IgD-negative memory B cell (primary cell): ENCODE measurements around the gene HES4. TPM values are rescaled to one million over a fixed set of nuclear protein-coding genes. Genes with fewer than 3 reads are reported as not detected.
"Not testable (repeated sequence)": the region's sequence is repeated elsewhere in the genome, so short reads cannot be mapped to it uniquely, and the experiment has no call there.

Experiments used
- H3K27ac Mint-ChIP-seq, 3 donors: one replicate each; pipeline ENCODE4 v1.8.0; 2020 to 2022; ENCODE audit warnings: mild to moderate bottlenecking in 3 of 3, mixed read lengths in 3 of 3, moderate library complexity in 1 of 3
- H3K27me3 Mint-ChIP-seq: one replicate; pipeline ENCODE4 v1.8.0; 2021; ENCODE audit warnings: mixed read lengths
- H3K36me3 Mint-ChIP-seq: one replicate; pipeline ENCODE4 v1.8.0; 2020; ENCODE audit warnings: mild to moderate bottlenecking, mixed read lengths
- H3K4me1 Mint-ChIP-seq, 3 donors: one replicate each; pipeline ENCODE4 v1.8.0; 2020 to 2022; ENCODE audit warnings: mixed read lengths in 3 of 3, mild to moderate bottlenecking in 1 of 3
- H3K4me3 Mint-ChIP-seq, 4 donors: one replicate each; pipeline ENCODE4 v1.8.0; 2020 to 2022; ENCODE audit warnings: mild to moderate bottlenecking in 4 of 4, mixed read lengths in 4 of 4, moderate library complexity in 3 of 4
- H3K9me3 Mint-ChIP-seq, 3 donors: one replicate each; pipeline ENCODE4 v1.8.0; 2020 to 2021; ENCODE audit warnings: mixed read lengths in 3 of 3, mild to moderate bottlenecking in 1 of 3
- polyA plus RNA-seq: library from polyadenylated mRNA; unstranded; fragments of 300-500 nt; fragmentation: Illumina TruSeq; gene quantifications from one replicate; pipeline ENCODE4 v1.2.3, GENCODE V29; 2021

HES4 gene
- polyA plus RNA-seq, 1 donor from 2014 or later = not detected

- Mint-ChIP-seq H3K9me3 (peaks cover 0 to 2% (median 0%) of the 10 kb centered on the region in 3 donors), H3K36me3 (no peaks in the 10 kb centered on the region), H3K4me1 (peaks cover 5 to 21% (median 11%) of the 10 kb centered on the region in 3 donors), H3K27ac (peak overlapping the region in 1 of 3 donors; percentile 72), H3K4me3 (peak overlapping the region in 1 of 4 donors; percentile 87), H3K27me3 (peaks cover 1% of the 10 kb centered on the region)
These were observed 15.1 kb upstream of the HES4 start for GRCh38 chr1:1014799-1015681.

DNA sequence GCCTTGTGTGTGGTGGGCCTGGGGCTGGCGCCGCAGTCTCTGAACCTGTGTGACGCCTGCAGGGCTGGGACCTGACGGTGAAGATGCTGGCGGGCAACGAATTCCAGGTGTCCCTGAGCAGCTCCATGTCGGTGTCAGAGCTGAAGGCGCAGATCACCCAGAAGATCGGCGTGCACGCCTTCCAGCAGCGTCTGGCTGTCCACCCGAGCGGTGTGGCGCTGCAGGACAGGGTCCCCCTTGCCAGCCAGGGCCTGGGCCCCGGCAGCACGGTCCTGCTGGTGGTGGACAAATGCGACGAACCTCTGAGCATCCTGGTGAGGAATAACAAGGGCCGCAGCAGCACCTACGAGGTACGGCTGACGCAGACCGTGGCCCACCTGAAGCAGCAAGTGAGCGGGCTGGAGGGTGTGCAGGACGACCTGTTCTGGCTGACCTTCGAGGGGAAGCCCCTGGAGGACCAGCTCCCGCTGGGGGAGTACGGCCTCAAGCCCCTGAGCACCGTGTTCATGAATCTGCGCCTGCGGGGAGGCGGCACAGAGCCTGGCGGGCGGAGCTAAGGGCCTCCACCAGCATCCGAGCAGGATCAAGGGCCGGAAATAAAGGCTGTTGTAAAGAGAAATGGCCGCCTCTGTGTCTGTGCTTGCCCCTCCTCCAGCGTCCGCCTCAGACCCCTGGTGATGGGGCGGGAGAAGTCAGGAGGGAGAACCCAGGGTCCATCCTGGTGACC is 14.2 kb upstream of the HES4 start:
- peak overlapping the region; percentile 87 to 97 (median 97) for H3K4me3 Mint-ChIP-seq
- peaks cover 7 to 21% (median 11%) of the 10 kb centered on the region in 3 donors for H3K4me1 Mint-ChIP-seq
- H3K27ac Mint-ChIP-seq = peak overlapping the region; percentile 72 to 96 (median 84)
- peaks cover 3% of the 10 kb centered on the region for H3K27me3 Mint-ChIP-seq
- no peaks in the 10 kb centered on the region for H3K36me3 Mint-ChIP-seq
- peaks cover 0 to 2% (median 1%) of the 10 kb centered on the region in 3 donors for H3K9me3 Mint-ChIP-seq

GRCh38 chr1:1013105-1013921 is 13.4 kb upstream of the HES4 start, which contains the start of gene ISG15:
Gene ISG15 (plus strand): TSS chr1:1013497. CDS start chr1:1013574, 77 bp downstream.
- Mint-ChIP-seq H3K4me3 (peak within 1 kb of the TSS; percentile 87 to 97 (median 97)), H3K9me3 (peaks cover 0 to 2% (median 2%) of the 10 kb centered on the region in 3 donors), H3K36me3 (no peaks in the 10 kb centered on the region), H3K4me1 (peaks cover 11 to 22% (median 12%) of the 10 kb centered on the region in 3 donors), H3K27me3 (peaks cover 4% of the 10 kb centered on the region), H3K27ac (peak within 1 kb of the TSS; percentile 72 to 96 (median 84))

GRCh38 chr1:1012736-1013104 is 12.8 kb upstream of the HES4 start:
- H3K4me3 Mint-ChIP-seq = peak overlapping the region; percentile 87 to 97 (median 97)
- peak overlapping the region; percentile 72 to 96 (median 84) for H3K27ac Mint-ChIP-seq
- not testable (repeated sequence) for H3K9me3 Mint-ChIP-seq, H3K36me3 Mint-ChIP-seq, H3K27me3 Mint-ChIP-seq
- peaks cover 12 to 22% (median 16%) of the 10 kb centered on the region in 3 donors for H3K4me1 Mint-ChIP-seq

GRCh38 chr1:1011396-1011949 is 11.6 kb upstream of the HES4 start:
- H3K4me3 Mint-ChIP-seq = peak overlapping the region in 2 of 4 donors; percentile 33 to 87
- peak overlapping the region in 2 of 3 donors; percentile 14 to 93 for H3K27ac Mint-ChIP-seq
- no peaks in the 10 kb centered on the region for H3K36me3 Mint-ChIP-seq
- H3K4me1 Mint-ChIP-seq = peaks cover 10 to 19% (median 16%) of the 10 kb centered on the region in 3 donors
- H3K9me3 Mint-ChIP-seq = peaks cover 0 to 2% (median 2%) of the 10 kb centered on the region in 3 donors
- peaks cover 12% of the 10 kb centered on the region for H3K27me3 Mint-ChIP-seq

- Mint-ChIP-seq H3K4me1 (peaks cover 10 to 19% (median 16%) of the 10 kb centered on the region in 3 donors), H3K4me3 (peak overlapping the region in 1 of 4 donors; percentile 87), H3K27me3 (peaks cover 16% of the 10 kb centered on the region)
- H3K9me3 Mint-ChIP-seq, H3K36me3 Mint-ChIP-seq, H3K27ac Mint-ChIP-seq: not testable (repeated sequence)
These were observed 10.2 kb upstream of the HES4 start for GRCh38 chr1:1010131-1010530.

DNA sequence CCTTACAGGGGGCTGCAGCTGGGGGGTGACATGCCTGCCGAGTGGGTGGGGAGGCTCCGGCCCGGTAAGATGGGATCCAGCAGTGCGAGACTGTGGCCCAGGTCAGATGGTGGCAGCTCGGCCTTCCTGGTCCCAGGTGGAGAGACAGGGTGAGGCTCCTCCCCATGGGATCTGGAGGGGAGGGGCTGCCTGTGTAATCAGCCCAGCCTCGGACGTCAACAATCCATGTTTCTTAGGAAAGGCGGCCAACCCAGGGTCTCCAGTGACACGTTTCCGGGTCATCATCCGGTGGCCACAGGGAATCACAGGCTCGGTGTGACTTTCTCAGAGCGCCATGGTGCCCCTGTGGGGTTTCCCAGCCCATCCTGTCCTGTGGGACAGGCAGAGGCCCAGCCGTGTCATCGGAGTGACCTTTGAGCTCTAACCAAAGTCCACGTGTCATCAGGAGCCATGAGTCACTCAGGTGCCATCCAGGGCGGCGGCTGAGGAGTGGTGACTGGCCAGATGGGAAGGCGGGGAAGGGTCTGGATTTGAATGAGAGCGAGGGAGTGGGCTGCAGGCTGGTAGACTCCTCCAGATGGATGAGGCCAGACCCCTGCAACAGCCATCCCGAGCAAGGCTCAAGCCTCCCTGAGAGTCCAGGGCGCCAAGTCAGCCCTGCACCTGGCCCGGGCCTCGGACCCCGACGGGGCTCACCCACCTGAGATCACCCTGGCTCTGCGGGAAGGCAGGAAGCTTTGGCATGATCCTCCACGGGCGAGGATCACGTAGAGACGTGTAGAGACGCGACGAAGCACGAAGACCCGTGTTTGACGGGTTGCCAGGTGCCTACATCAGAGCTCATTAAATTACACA is 6.6 kb upstream of the HES4 start:
- peaks cover 7 to 10% (median 10%) of the 10 kb centered on the region in 3 donors for H3K4me1 Mint-ChIP-seq
- no peaks in the 10 kb centered on the region for H3K36me3 Mint-ChIP-seq
- H3K27ac Mint-ChIP-seq = no peak overlapping the region
- H3K9me3 Mint-ChIP-seq = peaks cover 0 to 2% (median under 1%) of the 10 kb centered on the region in 3 donors
- H3K4me3 Mint-ChIP-seq = no peak overlapping the region
- H3K27me3 Mint-ChIP-seq = peaks cover 37% of the 10 kb centered on the region

GRCh38 chr1:1005774-1006304 is 5.9 kb upstream of the HES4 start:
- Mint-ChIP-seq H3K4me3 (peak overlapping the region in 1 of 4 donors; percentile 66), H3K27ac (no peak overlapping the region), H3K27me3 (peaks cover 39% of the 10 kb centered on the region), H3K4me1 (peaks cover 7 to 10% (median 10%) of the 10 kb centered on the region in 3 donors), H3K36me3 (no peaks in the 10 kb centered on the region), H3K9me3 (peaks cover 0 to 2% (median 0%) of the 10 kb centered on the region in 3 donors)

DNA sequence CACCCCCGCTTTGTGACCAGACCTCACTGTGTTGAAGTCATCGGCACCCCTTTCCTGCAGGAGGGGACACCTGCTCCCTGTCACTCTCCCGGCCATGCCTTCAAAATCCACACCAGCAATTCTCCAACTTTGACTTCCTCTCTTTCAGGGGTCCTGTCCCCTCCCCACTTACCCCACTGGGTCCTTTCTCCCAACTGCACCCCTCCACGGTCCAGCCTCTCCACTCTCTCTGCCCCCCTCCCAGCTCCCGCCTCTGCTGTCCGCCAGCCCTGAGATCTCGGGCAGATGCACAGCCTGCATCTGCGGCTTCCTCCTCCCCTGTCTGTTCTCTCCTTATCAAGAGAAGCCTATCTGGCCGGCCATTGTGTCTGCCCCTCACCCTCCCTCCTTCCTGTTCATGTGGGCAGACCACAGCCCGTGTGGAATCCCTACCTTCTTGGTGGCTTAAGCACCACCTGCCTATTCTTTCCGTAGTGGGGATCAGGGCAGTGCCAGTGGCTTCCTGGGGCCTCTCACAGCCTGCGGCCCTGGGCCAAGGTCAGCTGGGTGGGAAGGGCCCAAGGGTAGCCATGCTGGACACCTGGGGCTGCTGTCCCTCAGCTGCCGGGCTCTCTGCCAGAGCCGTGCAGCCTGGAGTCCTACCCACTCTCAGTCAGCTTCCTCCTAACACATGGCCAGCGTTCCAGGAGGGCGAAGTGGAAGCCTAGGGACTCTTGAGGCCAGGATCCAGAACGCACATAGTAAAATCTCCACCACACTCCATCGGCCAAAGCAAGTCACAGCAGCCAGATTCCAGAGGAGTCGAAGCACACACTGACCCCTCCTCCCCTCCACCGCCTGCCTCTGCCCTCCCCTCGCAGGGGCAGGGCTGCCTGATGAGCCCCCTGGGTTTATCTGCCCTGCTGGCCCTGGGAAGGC is 5.1 kb upstream of the HES4 start:
- Mint-ChIP-seq H3K36me3 (no peaks in the 10 kb centered on the region), H3K27me3 (peaks cover 42% of the 10 kb centered on the region), H3K4me3 (peak overlapping the region in 2 of 4 donors; percentile 66 to 71), H3K27ac (peak overlapping the region in 1 of 3 donors; percentile 76), H3K4me1 (peaks cover 9 to 10% (median 10%) of the 10 kb centered on the region in 3 donors), H3K9me3 (peaks cover 0 to 2% (median 0%) of the 10 kb centered on the region in 3 donors)

DNA sequence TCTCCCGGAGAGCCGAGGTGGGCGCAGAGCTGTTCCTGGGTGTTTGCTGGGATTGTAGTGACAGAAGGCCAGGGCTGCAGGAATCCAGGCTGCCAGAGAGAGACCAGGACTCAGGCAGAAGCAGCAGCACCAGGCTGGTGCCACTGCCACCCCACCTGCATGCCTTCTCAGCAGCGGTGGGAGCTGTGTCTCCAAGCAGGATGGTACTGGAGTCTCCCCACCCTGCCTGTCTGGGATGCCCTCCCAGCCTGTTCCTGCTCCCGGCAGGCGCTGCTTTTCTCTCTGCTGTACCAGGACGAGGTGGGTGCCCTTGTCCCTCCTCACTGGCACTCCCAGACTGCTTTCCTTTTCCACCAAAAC is 4.5 kb upstream of the HES4 start:
- Mint-ChIP-seq H3K27ac (peak overlapping the region in 1 of 3 donors; percentile 76), H3K4me1 (peaks cover 9 to 10% (median 10%) of the 10 kb centered on the region in 3 donors), H3K4me3 (peak overlapping the region in 1 of 4 donors; percentile 66), H3K27me3 (peaks cover 42% of the 10 kb centered on the region), H3K9me3 (peaks cover 0 to 2% (median 0%) of the 10 kb centered on the region in 3 donors), H3K36me3 (no peaks in the 10 kb centered on the region)

DNA sequence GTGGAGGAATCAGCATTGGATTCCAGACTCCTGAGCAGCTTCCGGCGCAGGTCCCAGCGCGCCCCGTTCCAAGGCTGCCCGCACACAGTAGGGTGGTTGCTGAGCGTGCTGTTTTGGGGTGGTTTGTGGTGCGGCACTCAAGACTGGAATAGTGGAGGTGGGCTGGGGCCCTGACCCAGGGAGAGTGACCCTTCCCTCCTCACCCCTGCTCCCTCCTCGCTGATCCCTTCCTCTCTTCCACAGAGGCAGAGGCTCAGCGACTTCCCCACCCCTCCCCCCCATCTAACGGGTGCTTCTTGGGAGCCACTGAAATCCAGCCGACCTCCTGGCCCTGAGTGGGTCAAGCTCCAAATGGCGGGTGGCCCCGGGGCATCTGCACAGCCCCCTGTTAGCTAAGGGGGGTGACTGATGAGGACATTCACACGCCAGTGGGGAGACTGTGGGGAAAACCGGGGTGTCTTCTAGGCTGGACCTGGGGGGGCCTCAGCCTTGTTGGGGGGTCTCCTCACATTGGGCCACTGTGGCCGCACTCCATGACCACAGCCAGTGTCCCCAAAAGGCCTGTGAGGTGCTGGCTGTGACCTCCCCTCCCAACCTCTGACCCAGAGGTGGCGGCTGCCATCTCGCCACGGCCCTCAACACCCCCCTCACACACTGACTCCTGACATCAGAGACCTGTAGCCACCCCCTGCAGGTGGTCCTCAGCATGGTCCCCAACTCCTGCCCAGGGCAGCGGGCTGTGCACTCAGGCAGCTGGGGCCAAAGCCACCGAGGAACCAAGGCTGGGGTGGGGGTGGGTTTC is 3.9 kb upstream of the HES4 start:
- H3K9me3 Mint-ChIP-seq = no peaks in the 10 kb centered on the region
- peak overlapping the region in 1 of 4 donors; percentile 28 for H3K4me3 Mint-ChIP-seq
- peaks cover 5 to 10% (median 6%) of the 10 kb centered on the region in 3 donors for H3K4me1 Mint-ChIP-seq
- peak overlapping the region in 1 of 3 donors; percentile 77 for H3K27ac Mint-ChIP-seq
- H3K27me3 Mint-ChIP-seq = peaks cover 39% of the 10 kb centered on the region
- H3K36me3 Mint-ChIP-seq = no peaks in the 10 kb centered on the region
